Renal pelvis (tissue), 4 donors: ENCODE results near the gene PLCL2. TPM values are rescaled to one million over a fixed set of nuclear protein-coding genes. Genes with fewer than 3 reads are reported as not detected.
"Not testable (repeated sequence)": the region's sequence is repeated elsewhere in the genome, so short reads cannot be mapped to it uniquely, and the experiment has no call there.

Experiments used
- DNase-seq: peaks from one replicate; pipeline ENCODE4 v3.0.0-alpha.2; 2013
- polyA plus RNA-seq, 3 donors: library from polyadenylated mRNA; unstranded; fragments of 120-200 nt; gene quantifications; one replicate each; pipeline ENCODE4 v1.2.1, GENCODE V29; 2013; ENCODE audit not compliant: insufficient read length in 3 of 3

The PLCL2 gene
- polyA plus RNA-seq, 3 donors, result 12.2 to 15.2 (median 13.7) TPM

DNA sequence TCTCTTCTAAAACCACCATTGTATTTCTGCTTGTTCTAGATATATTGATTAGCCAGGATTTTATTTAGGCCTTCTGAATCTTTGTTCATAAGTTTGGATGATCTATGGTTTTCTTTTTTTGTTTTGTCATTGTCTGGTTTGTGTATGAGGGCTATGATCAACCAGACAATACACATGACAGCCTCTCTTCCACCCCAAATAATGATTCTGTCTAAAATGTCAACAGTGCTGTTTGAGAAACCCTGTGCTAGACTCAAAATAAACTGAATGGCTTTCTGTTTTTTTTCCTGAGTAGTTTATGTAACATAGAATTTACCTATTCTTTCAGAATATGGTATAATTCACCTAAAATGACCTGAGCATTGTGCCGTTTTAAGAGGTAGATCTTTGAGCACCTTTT is 66.1 kb downstream of the PLCL2 start:
- no peak for DNase-seq

- not testable (repeated sequence) for DNase-seq
Measured at GRCh38 chr3:16957852-16958251, 73.1 kb downstream of the PLCL2 start.

DNA sequence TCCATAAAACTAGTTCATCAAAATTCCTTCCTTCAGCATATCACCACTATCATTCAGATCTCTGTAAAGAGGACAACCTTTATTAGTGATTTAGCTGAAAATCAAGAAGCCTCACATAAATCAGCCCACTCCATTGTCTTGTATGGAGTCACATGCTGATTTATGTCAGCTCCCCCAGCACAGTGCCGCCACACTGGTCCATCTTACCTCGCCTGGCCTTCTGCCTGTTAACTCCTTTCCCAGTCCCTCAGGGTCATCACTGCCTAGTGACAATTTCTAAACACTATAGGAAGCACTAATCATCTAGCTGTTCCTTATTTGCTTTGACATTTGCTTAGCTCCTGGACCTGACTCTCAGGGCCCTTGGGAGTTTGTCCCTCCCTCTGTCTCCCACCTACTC is 75.4 kb downstream of the PLCL2 start:
- DNase-seq, result no peak

GRCh38 chr3:16961621-16962205 is 77.0 kb downstream of the PLCL2 start:
- DNase-seq, result no peak

DNA sequence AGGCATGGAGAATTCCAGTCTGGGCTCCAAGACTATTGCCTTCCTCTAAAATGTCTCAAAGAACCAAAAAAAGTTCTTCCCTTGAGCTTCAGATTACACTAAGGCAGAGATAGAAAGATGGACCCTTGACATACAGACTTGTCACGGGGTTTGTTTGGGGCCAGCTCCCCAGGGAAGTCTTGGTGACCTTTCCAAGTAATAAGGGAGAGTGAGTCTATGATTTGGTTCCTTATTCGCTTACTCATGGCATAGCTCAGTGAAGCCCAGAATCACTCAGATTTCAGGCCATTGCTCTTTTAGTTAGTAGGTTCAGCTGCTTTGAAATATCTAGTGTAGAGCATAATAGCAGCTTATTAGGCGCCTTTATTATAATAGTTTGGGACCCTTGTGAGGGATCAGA is 90.3 kb downstream of the PLCL2 start:
- DNase-seq, result no peak

DNA sequence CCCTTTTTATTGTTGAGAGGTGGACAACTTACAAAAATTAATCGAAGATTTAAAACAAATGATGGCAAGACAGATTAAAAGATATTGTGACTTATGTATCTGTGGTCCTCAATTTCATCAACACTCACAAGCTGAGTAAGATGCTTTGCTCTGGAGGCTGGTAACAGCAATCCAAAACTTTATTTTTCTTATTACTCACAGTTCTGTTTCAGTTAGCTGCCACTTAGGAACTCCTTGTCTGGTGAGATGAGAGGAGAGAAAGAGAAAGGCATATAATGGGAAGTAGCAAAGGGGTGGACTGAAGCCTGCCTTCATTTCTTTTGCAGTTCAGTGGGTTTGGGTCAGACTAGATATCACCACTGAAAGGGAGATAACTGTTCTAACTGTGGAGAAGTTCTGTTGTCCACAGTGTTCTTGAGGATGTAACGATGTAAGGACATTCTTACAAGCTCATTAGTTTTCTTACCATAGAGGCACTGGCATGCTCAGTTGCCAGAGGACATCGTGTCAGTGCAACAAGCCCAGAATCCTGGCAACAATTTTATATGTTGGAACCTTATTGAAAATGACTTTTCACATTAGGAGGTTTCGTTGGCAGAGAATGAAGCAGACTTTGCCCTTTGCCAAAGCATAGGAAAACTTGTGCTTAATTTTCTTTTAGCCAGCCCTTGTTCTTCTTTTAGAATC is 93.6 kb downstream of the PLCL2 start:
- DNase-seq, result no peak

GRCh38 chr3:16978921-16979271 is 94.1 kb downstream of the PLCL2 start:
- no peak for DNase-seq

GRCh38 chr3:16979769-16980515 is 95.2 kb downstream of the PLCL2 start:
- not testable (repeated sequence) for DNase-seq

DNA sequence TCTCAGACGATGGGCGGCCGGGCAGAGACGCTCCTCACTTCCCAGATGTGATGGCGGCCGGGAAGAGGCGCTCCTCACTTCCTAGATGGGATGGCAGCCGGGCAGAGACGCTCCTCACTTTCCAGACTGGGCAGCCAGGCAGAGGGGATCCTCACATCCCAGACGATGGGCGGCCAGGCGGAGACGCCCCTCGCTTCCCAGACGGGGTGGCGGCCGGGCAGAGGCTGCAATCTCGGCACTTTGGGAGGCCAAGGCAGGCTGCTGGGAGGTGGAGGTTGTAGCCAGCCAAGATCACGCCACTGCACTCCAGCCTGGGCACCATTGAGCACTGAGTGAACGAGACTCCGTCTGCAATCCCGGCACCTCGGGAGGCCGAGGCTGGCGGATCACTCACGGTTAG is 95.8 kb downstream of the PLCL2 start:
- DNase-seq, result not testable (repeated sequence)

DNA sequence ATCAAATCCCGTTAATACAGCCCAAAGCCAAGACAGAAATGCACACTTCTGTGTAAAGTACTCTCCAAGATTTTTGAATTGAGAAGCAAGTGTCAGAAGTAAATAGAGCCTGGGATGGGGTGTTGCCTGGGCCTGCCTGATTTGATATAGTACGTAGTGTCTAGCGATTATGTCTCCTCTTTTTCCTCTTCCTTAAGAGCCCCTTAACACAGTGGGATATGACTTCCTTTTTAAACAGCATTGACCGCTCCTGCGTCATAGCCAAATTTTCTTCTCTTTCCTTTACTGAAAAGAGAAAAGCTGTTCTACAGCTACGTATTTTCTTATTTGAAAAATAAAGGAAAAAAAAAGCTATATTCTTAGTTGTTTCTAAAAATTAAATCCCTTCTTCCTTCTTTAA is 97.7 kb downstream of the PLCL2 start:
- DNase-seq, result no peak

DNA sequence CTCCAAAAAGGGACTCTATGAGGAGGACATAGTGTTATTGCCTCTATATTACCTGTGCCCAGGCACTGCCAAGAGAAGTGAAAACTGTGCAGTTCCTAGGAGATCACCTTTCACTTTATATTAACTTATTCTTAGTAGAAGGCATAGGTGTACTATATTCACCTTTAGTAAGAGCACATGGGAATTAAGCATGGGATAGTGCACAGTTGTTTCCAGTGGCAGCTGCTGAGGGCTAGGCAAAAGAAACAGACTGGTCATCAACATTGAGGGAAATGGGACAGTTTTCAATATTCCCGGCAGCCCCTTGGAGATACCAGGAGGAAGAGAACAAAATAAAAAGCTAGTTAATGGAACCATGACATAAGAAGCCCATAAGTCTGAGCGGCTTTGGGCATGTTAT is 100.9 kb downstream of the PLCL2 start:
- DNase-seq, result no peak

DNA sequence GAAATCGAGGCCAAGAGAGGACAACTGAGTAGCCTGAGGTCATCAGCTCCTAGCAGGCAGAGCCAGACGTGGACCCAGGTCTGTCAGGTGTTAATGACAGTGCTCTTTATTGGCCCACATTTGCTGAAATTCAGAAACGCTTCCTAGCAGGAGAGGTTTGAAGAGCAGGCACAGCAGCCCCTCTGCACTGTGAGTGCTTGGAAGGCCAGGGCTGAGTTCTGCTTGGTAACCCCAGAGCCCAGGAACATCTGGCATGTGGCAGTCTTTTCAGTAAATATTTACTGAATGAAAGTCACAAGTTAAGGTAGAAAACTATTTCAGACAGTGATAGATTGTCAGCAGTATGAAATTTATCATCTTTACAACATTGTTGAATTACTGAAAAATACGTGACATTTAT is 102.4 kb downstream of the PLCL2 start:
- no peak for DNase-seq

DNA sequence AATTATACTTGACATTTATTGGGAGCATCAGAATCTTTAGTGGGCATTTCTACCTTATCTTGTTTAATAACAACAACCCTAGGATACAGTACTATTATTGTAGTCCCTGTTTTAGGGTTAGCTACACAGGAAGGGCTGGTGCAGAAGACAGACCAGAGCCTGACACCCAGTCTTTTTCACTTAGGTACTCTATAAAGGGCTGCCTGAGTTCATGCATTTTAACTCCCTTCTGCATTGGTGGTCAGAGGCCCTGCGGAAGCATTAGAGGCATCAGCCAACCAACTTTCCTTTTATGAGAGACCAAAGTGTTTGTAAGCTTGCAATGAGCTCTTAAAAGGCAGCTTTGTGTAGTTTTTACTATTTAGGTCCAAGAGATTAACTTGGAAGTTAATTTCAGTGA is 105.4 kb downstream of the PLCL2 start:
- DNase-seq, result no peak

- no peak for DNase-seq
Measured at GRCh38 chr3:16992198-16992597, 107.4 kb downstream of the PLCL2 start.

GRCh38 chr3:16993227-16993626 is 108.5 kb downstream of the PLCL2 start:
- DNase-seq, result no peak

DNA sequence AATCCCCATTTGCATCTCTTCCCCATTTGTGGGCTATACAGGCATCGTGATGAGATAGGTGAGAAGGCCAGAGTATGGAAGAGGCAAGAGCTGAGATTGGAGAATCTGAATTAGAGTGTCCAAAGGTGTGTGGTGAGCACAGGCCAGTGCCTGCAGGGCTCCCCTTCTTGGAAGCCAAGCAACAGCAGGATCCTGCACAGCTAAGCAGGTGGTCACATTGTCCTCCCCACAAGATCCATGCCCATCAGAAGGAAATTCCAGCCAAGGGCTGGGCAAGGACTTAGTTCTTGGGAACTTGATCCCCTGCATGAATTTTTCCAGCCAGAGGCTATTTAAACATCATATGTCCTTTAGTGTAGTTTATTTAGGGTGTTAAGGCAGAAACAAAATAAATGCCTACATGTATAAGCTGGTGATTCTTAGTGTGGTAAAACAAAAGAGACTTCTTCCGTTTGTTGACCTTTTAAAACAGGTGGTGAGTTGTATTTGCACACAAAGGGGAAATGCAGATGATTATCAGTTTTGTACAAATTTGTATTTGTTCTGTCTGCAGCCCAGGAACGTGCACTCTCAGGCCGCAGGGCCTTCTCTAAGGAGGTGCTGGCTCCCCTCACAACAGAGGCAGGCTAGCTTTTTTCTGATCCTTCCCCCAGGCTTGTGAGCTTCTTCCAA is 110.2 kb downstream of the PLCL2 start:
- no peak for DNase-seq

- DNase-seq, result no peak
Measured at GRCh38 chr3:16995601-16996000, 110.8 kb downstream of the PLCL2 start.

- DNase-seq, result no peak
Measured at GRCh38 chr3:16998236-16998923, 113.6 kb downstream of the PLCL2 start.

DNA sequence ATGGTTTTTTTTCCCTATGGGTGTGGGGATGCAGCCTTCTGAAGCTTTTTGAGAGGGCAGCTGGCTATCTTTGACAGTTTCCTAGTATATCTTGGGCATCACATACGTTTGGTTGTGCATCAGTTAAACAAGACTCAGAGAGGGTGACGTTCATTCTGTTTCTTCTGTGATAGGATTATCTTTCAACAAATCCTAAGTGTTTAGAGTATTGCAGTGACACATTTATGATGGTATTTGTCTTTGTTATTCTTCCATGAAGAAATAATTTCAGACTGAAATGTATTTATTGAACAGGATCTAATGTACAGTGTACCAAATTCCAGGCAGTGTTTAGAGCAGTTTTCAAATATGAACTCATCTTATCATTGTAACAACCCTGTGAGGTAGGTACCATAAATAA is 114.4 kb downstream of the PLCL2 start:
- no peak for DNase-seq

- no peak for DNase-seq
Measured at GRCh38 chr3:16999871-17000270, 115.1 kb downstream of the PLCL2 start.

DNA sequence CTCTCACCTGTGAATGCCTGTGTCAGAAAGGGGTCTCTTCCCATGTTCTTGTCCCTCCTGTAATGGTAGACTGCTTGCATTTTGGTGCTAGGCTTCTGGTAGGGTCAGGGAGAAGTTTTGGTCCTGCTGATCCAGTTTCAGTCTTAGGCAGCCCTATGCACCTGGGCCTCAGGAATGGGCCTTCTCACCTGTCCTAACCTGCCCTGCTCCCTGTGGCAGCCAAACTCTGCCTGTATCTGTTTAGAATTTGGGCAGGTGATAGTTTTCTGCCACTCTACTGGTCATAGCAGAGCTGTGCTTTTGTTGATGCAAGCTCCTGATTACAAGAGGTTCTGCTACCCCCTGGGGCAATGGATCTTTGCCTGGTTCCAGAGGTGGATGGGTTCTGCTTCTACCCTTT is 118.7 kb downstream of the PLCL2 start:
- no peak for DNase-seq

- no peak for DNase-seq
Measured at GRCh38 chr3:17006132-17006852, 121.5 kb downstream of the PLCL2 start.
